ENCODE data around the gene ANKS1B.
A peak's percentile ranks its signal among the peaks of the same experiment; 100 is the strongest.
"Not testable (repeated sequence)": the region's sequence is repeated elsewhere in the genome, so short reads cannot be mapped to it uniquely, and the experiment has no call there.

The ANKS1B gene

DNA sequence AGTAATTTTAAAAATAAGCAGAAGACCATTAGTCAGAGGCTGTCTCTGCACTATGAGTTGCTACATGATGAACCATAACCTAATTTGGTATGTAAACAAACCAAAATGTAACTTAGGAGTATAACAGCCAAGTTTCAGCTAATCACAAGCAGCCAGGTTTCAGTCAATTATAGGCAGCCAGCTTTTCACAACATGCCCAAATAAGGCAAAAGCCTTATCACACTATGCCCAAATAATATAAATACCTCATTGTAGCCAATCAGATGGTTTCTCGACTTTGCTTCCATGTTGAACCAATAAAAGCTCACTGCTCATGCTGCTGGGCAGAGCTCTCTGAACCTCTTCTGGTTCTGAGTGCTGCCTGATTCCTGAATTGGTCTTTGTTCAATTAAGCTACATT lies 298.6 kb downstream of the ANKS1B start:
- DNase-seq: no peak

GRCh38 chr12:99680276-99680675 lies 304.5 kb downstream of the ANKS1B start:
- no peak for DNase-seq

- DNase-seq: no peak
These were observed 314.1 kb downstream of the ANKS1B start for GRCh38 chr12:99670635-99671034.

DNA sequence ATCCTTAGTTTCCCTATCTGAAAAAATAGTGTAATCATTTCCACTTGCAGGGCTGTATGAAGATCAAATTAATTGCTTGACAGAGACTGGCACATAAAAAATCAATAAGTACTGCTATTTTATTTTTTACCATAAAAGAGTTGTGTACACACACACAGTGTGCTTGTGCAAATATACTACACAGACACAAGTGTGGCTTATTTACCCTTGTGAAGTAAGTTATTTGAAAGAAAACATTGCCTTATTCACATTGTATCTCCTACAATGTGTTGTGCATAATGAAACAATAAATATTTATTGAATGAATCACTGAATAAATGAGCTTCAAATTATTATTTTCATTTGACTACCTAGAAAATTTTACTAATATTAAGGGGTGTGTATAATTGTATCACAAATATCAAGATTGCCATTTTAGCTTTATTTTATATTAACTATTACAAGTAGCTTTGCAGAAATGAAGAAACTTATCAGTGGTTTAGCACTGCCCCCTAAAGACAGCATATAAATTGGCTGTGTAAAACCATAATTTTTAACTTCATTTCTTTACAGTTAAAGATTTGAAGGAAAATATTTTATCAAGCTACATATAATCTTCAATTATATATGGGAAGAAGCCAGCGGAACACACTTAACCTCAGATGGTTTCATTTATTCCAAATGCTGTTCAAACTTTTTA lies 325.9 kb downstream of the ANKS1B start:
- DNase-seq: peak in 1 of 2 experiments; percentile 6

- DNase-seq: no peak
These were observed 335.2 kb downstream of the ANKS1B start for GRCh38 chr12:99649551-99649950.

DNA sequence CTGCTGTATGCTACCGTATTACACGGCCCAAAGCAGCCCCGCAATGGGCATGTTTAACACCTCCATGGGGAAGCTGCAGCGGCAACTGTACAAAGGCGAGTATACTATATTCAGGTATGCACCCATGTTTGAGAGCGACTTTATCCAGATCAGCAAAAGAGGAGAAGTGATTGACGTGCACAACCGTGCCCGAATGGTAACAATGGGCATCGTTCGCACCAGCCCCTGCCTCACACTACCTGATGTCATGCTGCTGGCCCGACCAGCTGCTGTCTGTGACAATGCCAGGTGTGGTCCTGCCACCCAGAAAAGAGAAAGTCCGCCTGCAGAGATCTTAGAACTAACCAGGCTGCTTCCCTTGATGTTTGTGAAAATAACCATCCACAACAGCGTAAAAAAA lies 336.6 kb downstream of the ANKS1B start:
- no peak for DNase-seq

- no peak for DNase-seq
These were observed 337.3 kb downstream of the ANKS1B start, which contains the start of gene GARIN6 for GRCh38 chr12:99647453-99647852. GARIN6 (plus strand) TSS chr12:99647753; CDS start chr12:99648175, 422 bp downstream.

DNA sequence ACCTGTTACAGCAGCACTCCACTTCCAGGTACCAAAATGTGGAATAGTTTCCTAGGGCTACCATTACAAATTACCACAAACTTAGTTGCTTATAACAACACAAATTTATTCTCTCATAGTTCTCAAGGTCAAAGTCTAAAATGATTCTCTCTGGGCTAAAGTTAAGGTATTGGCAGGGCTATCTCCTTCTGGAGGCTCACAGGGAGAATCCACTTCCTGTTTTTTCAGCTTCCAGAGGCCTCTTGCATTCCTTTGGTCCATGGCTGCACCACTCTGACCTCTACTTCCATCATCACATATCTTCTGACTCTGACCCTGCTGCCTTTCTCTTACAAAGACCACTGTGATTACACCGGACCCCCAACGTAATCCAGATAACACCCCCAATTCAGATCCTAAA lies 340.1 kb downstream of the ANKS1B start:
- DNase-seq: no peak

GRCh38 chr12:99627459-99627858 lies 357.3 kb downstream of the ANKS1B start:
- no peak for DNase-seq

DNA sequence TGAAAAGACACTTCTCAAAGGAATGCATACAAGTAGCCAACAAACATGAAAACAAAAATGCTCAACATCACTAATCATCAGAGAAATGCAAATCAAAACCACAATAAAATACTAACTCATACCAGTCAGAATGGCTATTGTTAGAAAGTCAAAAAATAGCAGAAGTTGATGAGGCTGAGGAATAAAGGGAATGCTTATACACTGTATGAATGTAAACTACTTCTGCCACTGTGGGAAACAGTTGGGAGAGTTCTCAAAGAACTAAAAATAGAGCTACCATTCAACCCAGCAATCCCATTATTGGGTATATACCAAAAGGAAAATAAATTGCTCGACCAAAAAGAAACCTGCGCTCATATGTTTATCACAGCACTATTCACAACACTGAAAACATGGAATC lies 360.1 kb downstream of the ANKS1B start:
- DNase-seq: not testable (repeated sequence)

DNA sequence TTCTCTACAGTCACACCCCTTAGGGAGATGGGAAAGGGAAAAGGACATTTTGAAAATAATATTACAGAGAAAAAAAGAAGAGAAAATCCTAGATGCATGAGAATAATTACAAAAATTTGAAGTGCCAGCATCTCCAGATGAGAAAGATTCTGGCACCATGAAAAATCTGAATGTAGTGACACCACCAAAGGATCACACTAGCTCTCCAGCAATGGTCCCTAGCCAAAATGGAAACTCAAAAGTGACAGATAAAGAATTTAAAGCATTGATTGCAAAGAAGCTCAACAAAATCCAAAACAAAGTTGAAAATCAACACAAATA lies 364.6 kb downstream of the ANKS1B start:
- DNase-seq: no peak

- DNase-seq: peak; percentile 7 to 17
These were observed 365.2 kb downstream of the ANKS1B start for GRCh38 chr12:99619389-99620158.

GRCh38 chr12:99618657-99619056 lies 366.1 kb downstream of the ANKS1B start:
- no peak for DNase-seq

GRCh38 chr12:99611599-99611998 lies 373.1 kb downstream of the ANKS1B start:
- no peak for DNase-seq

DNA sequence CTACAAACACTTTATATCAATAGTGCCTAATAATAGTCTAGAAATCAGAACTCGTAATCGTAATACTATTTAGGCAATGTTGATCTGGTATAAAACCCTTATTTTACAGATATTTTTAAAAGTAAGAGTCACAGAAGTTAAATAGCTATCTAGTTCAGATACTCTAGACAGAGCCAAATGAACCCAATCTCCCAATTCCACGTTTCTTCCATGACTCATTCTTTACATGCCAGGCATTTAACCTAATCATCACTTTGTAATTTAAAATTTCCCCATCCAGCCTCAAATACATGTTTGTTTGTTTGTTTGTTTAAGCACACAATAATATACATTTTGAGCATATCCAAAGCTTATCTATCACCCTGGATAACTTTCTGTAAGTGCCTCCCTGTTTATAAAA lies 373.6 kb downstream of the ANKS1B start:
- no peak for DNase-seq

DNA sequence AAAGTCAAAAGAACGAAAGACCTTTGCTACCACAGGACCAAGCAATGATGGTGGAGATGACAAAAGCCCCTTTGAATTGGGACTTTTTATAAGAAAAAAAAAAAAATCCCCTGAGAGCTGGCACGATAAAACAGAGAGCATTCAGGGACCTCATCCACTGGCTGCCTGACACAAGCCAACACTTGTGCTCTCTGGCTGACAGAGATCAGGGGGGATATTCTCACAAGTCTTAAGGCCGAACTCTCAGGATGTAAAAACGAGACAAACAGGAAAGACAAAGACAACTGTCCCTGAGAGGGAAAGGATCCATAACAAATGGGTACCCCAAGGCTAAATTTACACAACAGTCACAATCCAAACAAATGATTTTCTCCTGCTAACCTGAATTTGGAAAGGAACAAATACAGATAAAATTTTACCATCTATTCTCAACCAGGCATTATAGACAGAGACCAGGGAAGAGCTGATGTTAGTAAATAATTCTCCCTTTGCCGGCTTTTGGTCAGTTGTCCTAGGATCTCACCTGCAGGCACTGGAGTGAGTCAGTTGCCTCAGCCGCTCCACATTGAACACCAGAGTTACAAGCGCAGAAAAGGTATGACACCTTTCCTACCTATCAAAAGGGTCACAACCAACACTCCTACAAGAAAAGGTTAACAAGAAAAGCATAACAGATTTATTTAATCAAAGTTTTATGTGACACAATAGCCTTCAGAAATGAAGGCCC lies 375.1 kb downstream of the ANKS1B start:
- no peak for DNase-seq

DNA sequence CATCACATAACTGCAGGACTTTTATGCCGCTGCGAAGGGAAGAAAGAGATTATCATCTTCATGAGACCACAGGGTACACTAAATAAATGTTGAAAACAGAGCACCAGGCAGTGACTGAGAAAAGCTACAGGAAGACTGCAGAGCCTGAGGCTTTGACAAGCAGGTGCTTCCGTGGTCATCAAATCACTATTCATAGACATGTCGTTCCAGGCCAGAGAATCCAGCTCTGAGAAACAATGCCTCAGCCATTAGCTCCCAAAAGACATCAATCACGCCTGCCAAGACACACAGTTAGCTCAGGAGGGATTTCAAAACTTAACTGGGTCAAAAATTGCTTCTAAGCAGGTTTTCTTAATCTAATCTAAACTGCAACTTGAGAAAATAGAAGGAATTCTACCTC lies 384.3 kb downstream of the ANKS1B start:
- peak; percentile 9 to 61 for DNase-seq

DNA sequence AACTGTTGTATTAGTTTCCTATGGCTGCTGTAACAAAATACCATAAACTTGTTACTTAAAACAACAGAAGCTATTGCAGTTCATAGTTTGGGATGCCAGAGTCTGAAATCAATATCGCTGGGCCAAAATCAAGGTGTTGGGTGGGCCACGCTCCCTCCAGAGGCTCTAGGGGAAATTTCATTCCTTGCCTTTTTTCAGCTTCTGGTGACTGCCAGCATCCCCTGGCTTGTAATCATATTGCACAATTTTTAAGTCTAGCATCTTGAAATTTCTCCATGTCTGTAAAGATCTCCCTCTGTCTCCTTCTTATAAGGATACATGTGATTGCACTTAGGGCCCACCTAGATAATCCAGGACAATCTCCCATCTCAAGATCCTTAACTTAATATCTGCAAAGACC lies 386.0 kb downstream of the ANKS1B start:
- DNase-seq: no peak

GRCh38 chr12:99596762-99597161 lies 388.0 kb downstream of the ANKS1B start:
- no peak for DNase-seq

- DNase-seq: not testable (repeated sequence)
These were observed 407.6 kb downstream of the ANKS1B start for GRCh38 chr12:99577125-99577524.

GRCh38 chr12:99573980-99574379 lies 410.8 kb downstream of the ANKS1B start:
- DNase-seq: no peak

GRCh38 chr12:99567072-99567471 lies 417.7 kb downstream of the ANKS1B start:
- no peak for DNase-seq

DNA sequence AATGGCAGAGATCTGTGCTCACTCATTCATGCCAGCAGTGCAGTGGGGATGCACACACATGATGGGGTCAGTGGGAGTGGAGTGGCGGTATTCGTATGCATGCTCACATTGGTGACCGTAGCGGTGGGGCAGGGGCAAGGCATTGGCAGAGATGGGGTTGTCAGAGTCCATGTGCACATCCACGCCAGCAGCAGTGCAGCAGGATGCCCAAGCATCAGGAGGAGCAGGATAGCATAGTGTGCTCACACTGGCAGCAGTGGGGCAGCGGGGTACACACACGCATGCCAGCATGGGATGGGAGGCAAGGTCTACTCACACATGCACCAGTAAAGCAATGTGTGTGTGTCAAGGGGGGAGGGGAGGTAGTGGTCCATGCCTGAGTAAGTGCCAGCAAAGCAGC lies 426.6 kb downstream of the ANKS1B start:
- DNase-seq: no peak

DNA sequence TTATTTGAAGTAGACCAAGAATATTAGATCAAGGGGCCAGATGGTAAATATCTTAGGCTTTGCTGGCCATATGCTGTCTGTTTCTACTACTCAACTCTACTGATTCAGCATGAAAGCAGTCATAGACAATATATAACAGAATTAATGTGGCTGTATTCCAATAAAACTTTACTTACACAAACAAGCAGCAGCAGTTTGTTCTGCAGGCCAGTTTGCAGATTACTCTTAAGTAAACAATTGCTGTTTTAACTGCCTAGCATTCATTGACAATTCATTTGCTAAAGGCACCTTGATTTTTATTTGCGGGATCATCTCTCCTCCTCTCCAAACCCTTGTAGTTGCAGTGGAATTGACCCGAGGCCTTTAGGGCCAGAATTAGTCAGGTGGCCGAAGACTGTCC lies 431.3 kb downstream of the ANKS1B start:
- no peak for DNase-seq

Measured in SHP77 (cell line).